Peyer's patch (tissue), 4 donors: Measurements from ENCODE around the gene NEAT1.

ENCODE experiments used
- POLR2A ChIP-seq, 2 donors: fragments of 450-650 bp; IDR thresholded peaks; one replicate each; pipeline ENCODE4 v1.5.1; 2017; ENCODE audit warnings: antibody characterized with exemption in 2 of 2, mild to moderate bottlenecking in 2 of 2, moderate library complexity in 2 of 2
- TF ChIP-seq, protein P1 (sequence below), 6 experiments: fragments of 450-650 bp in 4 of 6; fragments of 200-600 bp in 2 of 6; sonication (generic) in 1 of 6; IDR thresholded peaks; one replicate each; pipeline ENCODE4 v1.5.1; 2017 to 2019; ENCODE audit warnings: antibody characterized with exemption in 6 of 6, mild to moderate bottlenecking in 3 of 6, moderate library complexity in 1 of 6

- TF ChIP-seq, protein P1, sequence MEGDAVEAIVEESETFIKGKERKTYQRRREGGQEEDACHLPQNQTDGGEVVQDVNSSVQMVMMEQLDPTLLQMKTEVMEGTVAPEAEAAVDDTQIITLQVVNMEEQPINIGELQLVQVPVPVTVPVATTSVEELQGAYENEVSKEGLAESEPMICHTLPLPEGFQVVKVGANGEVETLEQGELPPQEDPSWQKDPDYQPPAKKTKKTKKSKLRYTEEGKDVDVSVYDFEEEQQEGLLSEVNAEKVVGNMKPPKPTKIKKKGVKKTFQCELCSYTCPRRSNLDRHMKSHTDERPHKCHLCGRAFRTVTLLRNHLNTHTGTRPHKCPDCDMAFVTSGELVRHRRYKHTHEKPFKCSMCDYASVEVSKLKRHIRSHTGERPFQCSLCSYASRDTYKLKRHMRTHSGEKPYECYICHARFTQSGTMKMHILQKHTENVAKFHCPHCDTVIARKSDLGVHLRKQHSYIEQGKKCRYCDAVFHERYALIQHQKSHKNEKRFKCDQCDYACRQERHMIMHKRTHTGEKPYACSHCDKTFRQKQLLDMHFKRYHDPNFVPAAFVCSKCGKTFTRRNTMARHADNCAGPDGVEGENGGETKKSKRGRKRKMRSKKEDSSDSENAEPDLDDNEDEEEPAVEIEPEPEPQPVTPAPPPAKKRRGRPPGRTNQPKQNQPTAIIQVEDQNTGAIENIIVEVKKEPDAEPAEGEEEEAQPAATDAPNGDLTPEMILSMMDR (IDR thresholded peaks at IDR 0.05), result no peak
- peak in 1 of 2 donors; percentile 89 for TF ChIP-seq POLR2A (IDR thresholded peaks at IDR 0.05)
Measured at GRCh38 chr11:65418681-65419459, 3.7 kb upstream of the NEAT1 start.
